ENCODE measurements around the gene SAMD11.
"Not testable (repeated sequence)": the region's sequence is repeated elsewhere in the genome, so short reads cannot be mapped to it uniquely, and the experiment has no call there.

SAMD11 gene

GRCh38 chr1:980137-980571 is 56.4 kb downstream of the SAMD11 start:
- no peak for DNase-seq

- DNase-seq: no peak
These were observed 57.1 kb downstream of the SAMD11 start for GRCh38 chr1:980602-981395.

- DNase-seq: no peak
These were observed 57.8 kb downstream of the SAMD11 start for GRCh38 chr1:981491-981954.

GRCh38 chr1:981955-982558 is 58.3 kb downstream of the SAMD11 start, which contains the start of gene PERM1:
Gene PERM1, minus strand, starts transcription at chr1:982093. Its CDS starts 1,064 bp downstream, at chr1:981029.
- no peak for DNase-seq

DNA sequence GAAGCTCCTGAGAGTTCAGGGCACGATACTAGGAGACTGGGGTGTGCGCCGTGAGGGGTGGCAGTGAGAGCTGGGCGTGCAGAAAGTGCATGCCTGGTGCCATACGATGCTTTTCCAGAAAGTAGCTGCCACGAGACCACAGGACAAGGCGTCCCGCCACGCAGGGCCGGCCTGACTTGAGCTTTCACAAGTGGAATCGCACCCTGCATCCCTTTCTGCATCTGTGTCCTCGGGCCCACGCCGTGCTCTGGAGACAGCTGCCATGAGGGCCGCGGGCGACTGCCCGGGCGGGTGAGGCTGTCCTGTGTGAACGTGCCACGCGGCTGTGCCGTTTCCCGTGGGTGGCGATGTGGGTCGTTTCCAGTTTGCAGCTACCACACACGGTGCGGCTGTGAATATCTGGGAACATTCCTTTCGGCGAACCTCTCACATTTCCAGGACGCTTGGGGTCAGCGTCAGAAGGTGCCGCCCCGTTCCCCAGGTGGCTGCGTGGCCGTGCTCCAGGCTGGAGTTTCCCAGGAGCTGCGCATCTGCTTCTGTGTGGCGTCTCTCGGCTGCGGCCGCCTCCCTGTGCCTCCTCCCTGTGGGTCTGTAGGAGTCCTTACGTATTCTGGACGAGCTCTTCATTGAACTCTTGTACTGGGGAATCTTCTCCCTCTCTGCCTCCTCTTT is 59.2 kb downstream of the SAMD11 start:
- DNase-seq: no peak

GRCh38 chr1:983798-984475 is 60.2 kb downstream of the SAMD11 start:
- no peak for DNase-seq

DNA sequence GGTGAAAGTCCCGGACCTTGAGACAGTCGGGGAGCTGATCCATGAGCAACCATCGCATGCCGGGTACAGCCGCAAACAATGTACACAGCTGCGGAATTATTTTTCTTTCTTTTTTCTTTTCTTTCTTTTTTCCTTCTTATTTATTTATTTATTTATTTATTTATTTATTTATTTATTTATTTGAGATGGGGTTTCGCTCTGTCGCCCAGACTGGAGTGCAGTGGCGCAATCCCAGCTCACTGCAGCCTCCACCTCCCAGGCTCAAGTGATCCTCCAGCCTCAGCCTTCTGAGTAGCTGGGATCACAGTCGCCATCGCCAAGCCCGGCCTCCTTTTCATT is 60.7 kb downstream of the SAMD11 start:
- DNase-seq: no peak

DNA sequence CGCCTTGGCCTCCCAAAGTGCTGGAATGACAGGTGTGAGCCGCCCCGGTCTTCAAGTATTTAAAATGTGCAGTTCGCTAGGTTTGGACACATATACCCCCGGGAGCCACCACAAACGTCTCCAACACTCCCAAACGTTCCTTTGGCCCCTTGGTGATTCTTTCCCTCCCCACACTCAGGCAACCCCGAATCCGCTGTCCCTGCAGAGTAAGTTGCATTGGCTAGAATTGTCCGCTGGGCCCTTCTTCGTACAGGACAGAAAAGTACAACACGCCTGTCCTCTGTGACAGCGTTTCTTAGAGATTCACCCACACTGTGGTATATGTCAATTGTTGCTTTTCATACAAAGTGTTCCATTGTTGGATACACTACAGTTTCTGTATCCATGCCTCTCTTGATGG is 61.4 kb downstream of the SAMD11 start:
- DNase-seq: no peak

DNA sequence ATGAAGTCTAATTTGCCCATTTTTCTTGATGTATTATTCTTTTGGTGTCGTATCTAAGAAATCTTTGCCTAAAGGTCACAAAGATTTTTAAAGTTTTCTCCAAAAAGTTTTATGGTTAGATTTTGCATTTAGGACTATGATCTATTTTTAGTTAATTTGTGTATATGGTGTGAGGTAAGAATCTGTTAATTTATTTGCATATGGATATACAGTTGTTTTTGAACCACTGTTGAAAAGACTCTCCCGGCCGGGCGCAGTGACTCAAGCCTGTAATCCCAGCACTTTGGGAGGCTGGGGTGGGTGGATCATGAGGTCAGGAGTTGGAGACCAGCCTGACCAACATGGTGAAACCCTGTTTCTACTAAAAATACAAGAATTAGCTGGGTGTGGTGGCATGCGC is 64.3 kb downstream of the SAMD11 start:
- DNase-seq: not testable (repeated sequence)

DNA sequence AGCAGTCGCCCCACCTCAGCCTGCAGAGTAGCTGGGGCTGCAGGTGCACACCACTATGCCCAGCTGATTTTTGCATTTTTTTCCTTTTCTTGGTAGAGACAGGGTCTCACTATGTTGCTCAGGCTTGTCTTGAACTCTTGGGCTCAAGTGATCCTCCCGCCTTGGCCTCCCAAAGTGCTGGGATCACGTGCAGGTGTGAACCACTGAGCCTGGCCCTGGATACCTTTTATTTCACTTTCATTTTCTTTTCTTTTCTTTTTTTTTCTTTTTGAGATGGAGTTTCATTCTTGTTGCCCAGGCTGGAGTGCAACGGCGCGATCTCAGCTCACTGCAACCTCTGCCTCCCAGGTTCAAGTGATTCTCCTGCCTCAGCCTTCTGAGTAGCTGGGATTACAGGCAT is 67.6 kb downstream of the SAMD11 start:
- DNase-seq: not testable (repeated sequence)

- DNase-seq: no peak
These were observed 68.2 kb downstream of the SAMD11 start for GRCh38 chr1:991895-992294.

DNA sequence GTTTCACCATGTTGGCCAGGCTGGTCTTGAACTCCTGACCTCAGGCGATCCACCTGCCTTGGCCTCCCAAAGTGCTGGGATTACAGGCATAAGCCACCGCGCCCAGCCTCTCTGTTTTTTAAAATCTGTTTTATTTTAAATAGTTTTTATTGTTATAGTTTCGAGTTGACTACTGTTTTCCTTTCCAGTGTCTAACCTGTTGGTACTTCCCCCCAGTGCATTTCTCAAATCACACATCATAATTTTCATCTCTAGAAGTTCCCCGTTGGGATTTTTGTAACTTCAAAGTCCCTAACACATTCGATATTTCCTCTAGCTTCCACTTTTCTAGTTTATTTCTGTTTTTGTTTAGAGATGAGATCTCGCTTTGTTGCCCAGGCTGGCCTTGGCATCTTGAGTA is 68.6 kb downstream of the SAMD11 start:
- DNase-seq: no peak

GRCh38 chr1:993379-993995 is 69.8 kb downstream of the SAMD11 start:
- no peak for DNase-seq

All from hematopoietic multipotent progenitor cell treated with erythropoietin and hydrocortisone succinate and interleukin-3 and kit ligand, for 8 days (in vitro differentiated cells).